Thyroid gland (tissue), 4 donors: ENCODE data around the gene PITPNC1. TPM values are rescaled to one million over a fixed set of nuclear protein-coding genes. Genes with fewer than 3 reads are reported as not detected.

ENCODE experiments used
- DNase-seq, 2 donors: peaks; one replicate each; pipeline ENCODE4 v3.0.0-alpha.2; 2019
- H3K27ac ChIP-seq, 3 donors: fragments of 200-600 bp; sonication (generic); 1 replicate in 2 of 3; 2 replicates in 1 of 3; pipeline ENCODE4 v1.5.1; 2016 to 2019; ENCODE audit warnings: mild to moderate bottlenecking in 1 of 3, moderate library complexity in 1 of 3
- H3K27me3 ChIP-seq: fragments of 200-600 bp; sonication (generic); one replicate; pipeline ENCODE4 v1.5.1; 2019
- H3K36me3 ChIP-seq, 2 donors: fragments of 200-600 bp; sonication (generic); one replicate each; pipeline ENCODE4 v1.5.1; 2016 to 2019
- H3K4me1 ChIP-seq, 2 donors: fragments of 200-600 bp; sonication (generic); one replicate each; pipeline ENCODE4 v1.5.1; 2017 to 2019
- H3K4me3 ChIP-seq, 3 donors: fragments of 200-600 bp; sonication (generic); replicated peaks in 1 of 3; 1 replicate in 2 of 3; 2 replicates in 1 of 3; pipeline ENCODE4 v1.5.1; 2016; ENCODE audit warnings: mild to moderate bottlenecking in 1 of 3
- H3K9me3 ChIP-seq: fragments of 200-600 bp; sonication (generic); one replicate; pipeline ENCODE4 v1.5.1; 2017
- CTCF ChIP-seq, 6 experiments: fragments of 200-600 bp in 3 of 6; fragments of 450-650 bp in 3 of 6; sonication (generic) in 3 of 6; IDR thresholded peaks; one replicate each; pipeline ENCODE4 v1.5.1; 2016 to 2019; ENCODE audit warnings: antibody characterized with exemption in 6 of 6, mild to moderate bottlenecking in 2 of 6, inconsistent platforms in 1 of 6, moderate library complexity in 1 of 6
- POLR2A ChIP-seq, 2 donors: fragments of 450-650 bp; IDR thresholded peaks; one replicate each; pipeline ENCODE4 v1.6.1; 2017; ENCODE audit warnings: antibody characterized with exemption in 2 of 2, mild to moderate bottlenecking in 2 of 2, moderate library complexity in 1 of 2
- WGBS, 2 donors: methylation state at CpG; one replicate each; pipeline ENCODE4 v1.1.5; 2017; 5-methylcytosine and 5-hydroxymethylcytosine counted together
- intact Hi-C: fragments of 100-400 bp; cut with DNase I; formaldehyde crosslinking; loops from one replicate; pipeline ENCODE4 v1.15.1; 2023
- total RNA-seq, 4 donors: library from RNA; depleted of rRNA; stranded (reverse); fragments of >200 nt; gene quantifications; one replicate each; pipeline ENCODE4 v1.2.3, GENCODE V29; 2016

PITPNC1 gene
- total RNA-seq, 4 donors from 2014 or later, result 3.6 to 14.2 (median 7.3) TPM

DNA sequence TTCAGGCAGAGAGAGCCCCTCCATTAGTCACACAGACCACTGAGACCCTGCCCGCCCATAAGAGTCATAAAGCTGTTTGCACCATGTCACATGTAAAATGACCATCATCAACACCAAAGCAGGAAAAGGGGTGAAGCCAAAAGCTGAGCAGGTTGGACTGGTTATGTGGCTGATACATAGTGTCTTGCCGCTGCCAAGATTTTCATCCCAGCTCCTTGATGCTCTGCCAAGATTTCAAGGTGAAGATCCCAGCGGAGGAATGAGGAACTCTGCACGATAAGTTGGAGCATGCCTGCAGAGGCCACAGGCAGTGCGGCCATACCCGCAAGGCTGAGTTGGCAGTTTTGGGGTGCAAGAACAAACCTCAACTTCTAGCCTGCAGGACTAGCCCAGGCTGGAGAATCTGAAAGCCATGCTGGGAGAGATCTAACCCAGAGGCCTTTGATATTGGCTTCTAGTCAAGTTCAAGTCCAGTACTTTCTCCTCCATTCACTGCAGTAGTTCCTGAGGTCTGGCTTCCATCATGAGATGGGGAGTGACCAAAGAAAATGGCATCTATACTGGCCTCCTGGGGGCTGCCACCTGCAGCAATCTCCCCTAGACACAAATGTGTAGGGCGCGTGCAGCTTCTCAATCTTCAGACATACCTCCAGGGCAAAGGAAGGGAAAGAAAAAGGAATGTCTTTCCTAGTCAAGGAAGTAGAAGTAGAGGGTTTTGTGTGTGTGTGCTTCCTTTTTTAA is 261.0 kb downstream of the PITPNC1 start:
- DNase-seq, result peak; percentile 86 to 88
- H3K36me3 ChIP-seq, result no peaks in the 10 kb centered on the region
- peak overlapping the region; percentile 79 to 89 (median 87) for H3K27ac ChIP-seq
- TF ChIP-seq CTCF (IDR thresholded peaks at IDR 0.05), result peak in 1 of 6 experiments; percentile 22
- no peak for TF ChIP-seq POLR2A (IDR thresholded peaks at IDR 0.05)
- H3K9me3 ChIP-seq, result no peaks in the 10 kb centered on the region
- intact Hi-C loops, result loop anchor here (10.0 kb wide), 1 partner anchor 47 kb away; no protein-coding TSS in a partner anchor
- no peak overlapping the region for H3K4me3 ChIP-seq
- 49 to 58% methylated on average over 8 of the region's 8 CpGs for WGBS, 2 donors
- no peaks in the 10 kb centered on the region for H3K27me3 ChIP-seq
- peaks cover 33 to 67% of the 10 kb centered on the region in 2 donors for H3K4me1 ChIP-seq

DNA sequence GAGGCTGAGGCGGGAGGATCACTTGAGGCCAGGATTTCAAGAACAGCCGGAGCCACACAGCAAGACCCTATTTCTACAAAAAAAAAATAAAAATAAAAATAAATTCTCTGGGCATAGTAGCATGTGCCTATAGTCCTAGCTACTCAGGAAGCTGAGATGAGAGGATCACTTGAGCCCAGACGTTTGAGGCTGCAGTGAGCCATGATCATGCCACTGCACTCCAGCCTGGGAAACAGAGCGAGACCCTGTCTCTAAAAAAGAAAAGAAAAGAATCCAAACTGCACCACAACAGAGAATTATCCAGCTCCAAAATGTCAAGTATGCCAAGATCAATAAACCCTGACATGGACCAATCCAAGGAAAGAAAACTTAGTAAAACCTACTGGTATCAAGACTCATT is 261.8 kb downstream of the PITPNC1 start:
- peak; percentile 52 to 53 for DNase-seq
- H3K9me3 ChIP-seq, result no peaks in the 10 kb centered on the region
- WGBS, 2 donors, result 69 to 71% methylated on average over 4 of the region's 4 CpGs
- TF ChIP-seq POLR2A (IDR thresholded peaks at IDR 0.05), result no peak
- TF ChIP-seq CTCF (IDR thresholded peaks at IDR 0.05), result no peak
- intact Hi-C loops, result loop anchor here (10.0 kb wide), 1 partner anchor 46 kb away; no protein-coding TSS in a partner anchor
- no peak overlapping the region for H3K4me3 ChIP-seq
- peaks cover 33 to 59% of the 10 kb centered on the region in 2 donors for H3K4me1 ChIP-seq
- H3K27ac ChIP-seq, result peak overlapping the region; percentile 48 to 89 (median 79)
- H3K36me3 ChIP-seq, result no peaks in the 10 kb centered on the region
- H3K27me3 ChIP-seq, result no peaks in the 10 kb centered on the region

DNA sequence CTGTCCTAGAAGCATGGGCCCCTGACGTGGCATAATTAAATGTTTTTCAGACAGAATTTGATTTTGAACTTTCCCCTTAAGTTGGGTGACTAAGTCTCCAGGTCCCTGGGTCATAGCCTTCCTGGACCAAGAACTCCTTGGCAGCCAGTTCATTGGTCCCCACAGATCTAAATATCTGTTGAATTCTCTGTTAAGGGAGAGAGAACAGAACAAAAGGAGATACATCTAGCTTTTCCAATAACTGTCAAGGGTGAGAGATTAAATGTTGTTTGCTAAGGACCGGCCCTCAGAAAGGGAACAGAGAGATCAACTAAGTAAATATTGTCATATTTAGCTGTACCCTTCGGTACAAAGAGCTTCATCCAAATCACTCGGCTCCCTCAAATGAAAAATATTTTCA is 262.5 kb downstream of the PITPNC1 start:
- no peak for TF ChIP-seq POLR2A (IDR thresholded peaks at IDR 0.05)
- TF ChIP-seq CTCF (IDR thresholded peaks at IDR 0.05), result no peak
- Histone ChIP-seq H3K27me3 (no peaks in the 10 kb centered on the region), H3K27ac (peak overlapping the region; percentile 48 to 89 (median 79)), H3K4me3 (no peak overlapping the region), H3K4me1 (peaks cover 33 to 53% of the 10 kb centered on the region in 2 donors), H3K9me3 (no peaks in the 10 kb centered on the region), H3K36me3 (no peaks in the 10 kb centered on the region)
- DNase-seq, result no peak
- 66 to 67% methylated on average over 4 of the region's 4 CpGs for WGBS, 2 donors
- intact Hi-C loops, result loop anchor here (10.0 kb wide), 1 partner anchor 45 kb away; no protein-coding TSS in a partner anchor

DNA sequence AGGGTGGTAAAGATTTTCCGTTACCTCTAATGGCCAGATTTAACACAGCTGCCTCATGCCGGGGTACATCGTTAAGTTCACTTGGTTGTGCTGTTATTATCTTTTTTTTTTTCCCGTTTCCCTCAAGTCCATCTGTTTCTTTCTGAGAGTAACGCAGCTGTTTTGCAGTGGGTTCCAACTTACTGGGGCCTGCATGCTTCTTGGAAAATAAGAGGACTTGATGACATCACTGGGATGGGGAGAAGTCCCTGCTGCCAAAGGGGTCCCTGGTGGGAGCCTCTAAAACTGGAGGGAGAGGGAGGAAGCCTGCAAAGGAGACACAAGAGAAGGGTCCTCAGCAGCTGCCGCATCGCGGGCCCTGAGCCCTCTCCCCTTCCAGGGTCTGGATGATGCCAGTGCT is 262.9 kb downstream of the PITPNC1 start:
- TF ChIP-seq CTCF (IDR thresholded peaks at IDR 0.05) (no peak), POLR2A (IDR thresholded peaks at IDR 0.05) (no peak)
- H3K4me1 ChIP-seq, result peaks cover 33 to 52% of the 10 kb centered on the region in 2 donors
- no peaks in the 10 kb centered on the region for H3K9me3 ChIP-seq
- H3K4me3 ChIP-seq, result no peak overlapping the region
- peak overlapping the region in 2 of 3 donors; percentile 79 to 89 for H3K27ac ChIP-seq
- no peaks in the 10 kb centered on the region for H3K36me3 ChIP-seq
- no peak for DNase-seq
- WGBS, 2 donors, result 84 to 92% methylated on average over 8 of the region's 8 CpGs
- H3K27me3 ChIP-seq, result no peaks in the 10 kb centered on the region
- intact Hi-C loops, result loop anchor here (10.0 kb wide), 1 partner anchor 45 kb away; no protein-coding TSS in a partner anchor

- Histone ChIP-seq H3K4me1 (peaks cover 22 to 34% of the 10 kb centered on the region in 2 donors), H3K4me3 (no peak overlapping the region), H3K27ac (no peak overlapping the region), H3K27me3 (no peaks in the 10 kb centered on the region), H3K36me3 (no peaks in the 10 kb centered on the region), H3K9me3 (no peaks in the 10 kb centered on the region)
- TF ChIP-seq CTCF (IDR thresholded peaks at IDR 0.05), result no peak
- no peak for TF ChIP-seq POLR2A (IDR thresholded peaks at IDR 0.05)
- intact Hi-C loops, result no loop called here
- no peak for DNase-seq
- whole genome bisulfite sequencing, 2 donors, result 87 to 94% methylated on average over 5 of the region's 5 CpGs
Measured at GRCh38 chr17:67642488-67642887, 265.4 kb downstream of the PITPNC1 start.
